GM19324 (cell line): ENCODE results near the gene FUT8.
A peak's percentile ranks its signal among the peaks of the same experiment; 100 is the strongest.

Experiments used
- ATAC-seq: cut with Tn5 transposase; IDR thresholded peaks from one replicate; pipeline ENCODE4 v1.9.1; 2021; ENCODE audit warnings: mild to moderate bottlenecking, moderate library complexity; ENCODE audit not compliant: unreplicated experiment, low FRiP score

Gene FUT8

DNA sequence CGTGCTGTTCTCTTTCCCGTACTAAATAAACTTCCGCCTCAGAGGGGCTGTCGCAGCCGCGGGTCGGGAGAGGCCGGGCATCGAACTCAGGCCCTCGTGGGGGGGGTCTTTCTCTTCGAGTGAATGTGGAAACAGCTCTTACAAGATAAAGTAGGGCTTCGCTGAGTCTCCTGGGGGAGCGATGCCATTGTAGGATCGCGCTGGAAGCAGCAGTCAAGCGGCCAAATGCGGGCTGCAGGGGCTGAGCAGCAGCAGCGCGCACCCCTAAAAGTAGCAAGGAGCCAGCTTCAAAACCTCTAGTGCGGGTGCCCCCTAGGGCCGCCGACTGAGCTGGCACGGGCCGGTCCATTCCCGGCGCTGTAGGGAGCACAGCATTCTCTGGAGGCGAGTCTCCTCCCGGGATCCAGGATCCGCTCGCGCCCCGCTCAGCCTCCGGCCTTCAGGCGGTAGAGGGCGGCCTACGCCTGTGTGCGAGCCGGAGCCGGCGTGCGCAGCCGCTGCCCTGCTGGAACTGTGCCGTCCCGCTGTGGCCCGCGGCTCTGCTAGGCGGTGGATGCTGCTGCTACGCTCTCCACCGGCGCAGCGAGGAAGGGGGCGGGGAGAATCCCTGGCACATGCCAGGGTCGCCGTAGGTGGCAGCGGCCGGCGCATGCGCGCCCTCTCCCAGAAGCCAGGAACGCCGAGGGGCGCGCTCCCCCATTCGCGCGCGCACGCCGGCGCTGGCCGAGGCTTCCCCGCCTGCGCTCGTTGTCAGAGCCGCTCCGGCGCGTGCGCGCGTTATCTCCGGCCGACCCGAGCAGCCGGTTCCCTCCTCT is at the start of gene FUT8:
Gene FUT8, plus strand, starts transcription at position 699 of the 815 bp plus-strand sequence. CDS start 148,834 bp downstream, outside the sequence.
- ATAC-seq, result peak; percentile 86

GRCh38 chr14:65366802-65367565 is 45.5 kb upstream of the FUT8 start:
- ATAC-seq, result no peak

- ATAC-seq, result no peak
These were observed 43.0 kb upstream of the FUT8 start for GRCh38 chr14:65369560-65369959.

DNA sequence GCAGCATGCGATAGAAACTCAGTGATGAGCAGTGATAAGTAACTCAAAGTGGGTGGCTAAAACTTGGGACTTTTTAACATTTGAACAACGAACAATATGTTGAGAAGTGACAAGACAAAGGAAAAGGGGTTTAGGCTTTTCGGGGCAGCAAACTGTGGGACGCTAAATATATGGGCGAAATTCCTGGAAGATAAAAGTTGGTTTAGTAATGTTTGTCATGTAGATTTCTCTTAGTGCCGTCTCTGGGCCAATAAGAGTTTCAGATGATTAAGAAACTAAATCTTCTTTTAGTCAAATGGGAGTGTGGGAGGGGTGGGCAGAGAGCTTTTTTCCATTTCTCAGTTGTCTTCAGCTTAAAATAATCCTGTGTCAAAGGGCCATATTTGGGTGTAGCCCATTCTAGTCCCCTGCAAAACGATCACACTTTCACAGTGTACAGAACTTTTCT is 41.7 kb upstream of the FUT8 start:
- no peak for ATAC-seq

- ATAC-seq, result no peak
These were observed 40.7 kb upstream of the FUT8 start for GRCh38 chr14:65371784-65372183.

GRCh38 chr14:65373016-65373670 is 39.4 kb upstream of the FUT8 start:
- ATAC-seq, result no peak

DNA sequence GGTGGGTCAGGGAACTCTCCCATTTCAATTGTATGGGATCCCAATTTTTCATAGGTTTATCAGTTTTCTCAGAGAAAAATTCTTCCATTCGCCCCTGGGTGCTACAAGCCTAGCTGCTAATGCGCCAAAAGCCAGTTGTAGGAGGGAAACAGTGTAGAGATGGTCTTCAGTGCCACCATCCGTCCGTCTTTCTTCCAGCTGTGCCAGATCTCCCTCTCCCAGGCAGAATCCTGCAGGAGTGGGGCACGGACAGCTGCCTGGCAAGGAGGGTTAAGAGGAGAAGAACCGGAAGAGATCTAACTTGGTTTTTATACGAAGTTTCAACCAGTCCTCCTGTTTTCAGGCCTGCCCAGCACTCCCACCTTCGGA is 38.9 kb upstream of the FUT8 start:
- no peak for ATAC-seq

GRCh38 chr14:65377576-65377975 is 35.0 kb upstream of the FUT8 start:
- no peak for ATAC-seq

DNA sequence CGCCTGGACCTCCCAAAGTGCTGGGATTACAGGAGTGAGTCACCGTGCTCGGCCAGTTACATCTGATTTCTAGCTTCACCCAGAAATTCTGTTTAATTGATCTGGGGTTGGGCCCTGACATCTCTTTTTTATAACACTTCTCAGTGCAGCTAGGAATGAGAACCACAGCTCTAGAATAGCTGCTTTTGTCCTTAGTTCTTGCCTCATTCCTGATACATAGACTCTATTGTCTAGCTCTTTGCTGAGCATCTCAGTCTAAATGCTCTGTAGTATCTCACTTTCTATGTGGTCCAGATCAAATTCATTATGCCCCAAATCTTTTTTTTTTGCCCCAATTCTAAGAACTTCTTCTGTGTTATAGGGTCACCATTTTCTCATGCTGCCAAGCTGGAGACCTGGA is 29.9 kb upstream of the FUT8 start:
- ATAC-seq, result no peak

DNA sequence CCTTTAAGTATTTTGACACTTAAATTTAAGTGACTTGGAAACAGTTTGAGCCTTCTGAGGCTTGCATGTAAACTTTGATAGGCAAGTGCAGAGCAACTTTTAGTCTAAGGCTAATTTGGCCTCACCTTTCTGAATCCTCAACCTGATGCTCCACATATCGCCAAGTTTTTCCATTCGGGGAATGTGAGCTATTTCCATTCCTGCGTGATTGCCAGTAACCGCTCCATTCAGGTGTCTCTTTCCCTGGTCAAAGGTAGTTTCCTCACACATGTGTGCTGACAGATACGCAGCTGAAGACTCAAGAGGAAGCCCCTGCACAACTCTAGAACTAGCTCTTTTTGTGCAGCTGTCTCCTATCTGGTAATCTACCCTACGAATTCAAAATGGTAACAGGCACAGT is 25.4 kb upstream of the FUT8 start:
- ATAC-seq, result no peak

DNA sequence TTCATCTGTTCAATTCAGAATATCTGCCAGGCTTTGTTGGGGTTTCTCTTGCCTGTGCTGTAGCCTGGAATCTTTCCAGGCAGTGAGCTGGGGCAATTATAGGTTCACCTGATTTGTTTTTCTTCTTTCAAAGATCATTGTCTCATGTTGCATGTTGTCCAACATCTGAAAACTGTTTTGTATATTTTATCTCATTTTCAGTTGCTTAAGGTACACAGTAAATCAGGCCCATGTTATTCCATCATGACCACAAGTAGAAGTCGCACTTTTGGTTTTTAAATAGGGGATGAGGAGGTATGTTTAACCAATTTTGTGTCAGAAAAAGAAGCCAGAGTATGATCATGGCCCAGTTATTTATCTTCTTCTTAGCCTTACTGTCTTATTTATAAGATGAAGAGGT is 24.9 kb upstream of the FUT8 start:
- no peak for ATAC-seq

- ATAC-seq, result no peak
These were observed 20.2 kb upstream of the FUT8 start for GRCh38 chr14:65392296-65392695.

GRCh38 chr14:65396082-65396910 is 16.2 kb upstream of the FUT8 start:
- no peak for ATAC-seq

DNA sequence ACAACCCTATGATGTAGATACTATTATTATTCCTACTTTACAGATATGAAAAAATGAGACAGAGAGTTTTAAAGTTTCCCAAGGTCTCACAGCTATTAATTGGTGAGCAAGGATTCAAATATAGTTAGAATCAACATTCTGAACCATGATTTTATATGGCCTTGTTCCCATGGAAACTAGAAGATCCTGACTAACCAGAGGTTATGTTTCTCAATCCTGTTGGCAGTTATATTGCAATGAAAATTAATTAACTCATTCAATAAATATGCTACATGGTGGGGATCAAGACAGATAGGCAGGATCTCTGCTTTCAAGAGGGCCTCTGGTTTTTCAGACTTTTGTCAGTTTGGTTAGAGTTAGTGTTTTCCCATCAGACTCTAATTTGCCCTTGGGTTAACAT is 9.3 kb upstream of the FUT8 start:
- ATAC-seq, result no peak

DNA sequence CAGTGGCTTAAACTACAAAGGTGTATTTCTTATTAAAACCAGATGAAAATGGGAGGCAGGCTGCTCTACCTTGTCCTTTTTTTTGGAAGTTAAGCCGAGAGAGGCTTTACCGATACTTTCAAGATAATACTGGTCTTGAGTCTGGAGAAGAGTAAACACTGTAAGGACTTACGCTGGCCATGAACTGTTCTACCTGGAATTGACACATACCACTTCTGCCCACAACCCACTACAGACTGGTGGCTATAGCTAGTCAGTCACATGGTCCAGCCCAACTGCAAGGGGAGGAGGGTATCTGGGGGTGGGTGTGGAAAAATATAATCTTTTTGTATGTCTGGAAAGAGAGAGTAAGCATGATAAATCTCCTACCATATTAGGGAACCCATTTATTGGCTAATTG is 4.4 kb upstream of the FUT8 start:
- ATAC-seq, result no peak

DNA sequence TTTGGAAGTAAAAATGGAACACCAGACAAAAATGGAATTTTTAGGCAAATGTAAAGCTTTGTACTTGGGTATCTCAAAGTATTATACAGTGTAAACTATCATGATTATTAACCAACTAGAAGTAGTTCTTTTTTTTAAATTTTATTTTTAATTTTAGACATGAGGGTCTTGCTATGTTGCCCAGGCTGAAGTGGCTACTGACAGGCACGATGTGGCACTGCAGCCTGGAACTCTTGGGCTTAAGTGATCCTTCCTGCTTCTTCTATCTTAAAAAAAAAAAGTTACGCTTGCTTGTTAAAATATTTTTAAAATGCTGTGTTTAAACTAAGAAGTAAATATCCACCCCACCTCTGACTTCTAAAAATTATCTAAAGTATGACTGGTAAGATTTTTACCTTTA is 1.9 kb upstream of the FUT8 start:
- ATAC-seq, result no peak

DNA sequence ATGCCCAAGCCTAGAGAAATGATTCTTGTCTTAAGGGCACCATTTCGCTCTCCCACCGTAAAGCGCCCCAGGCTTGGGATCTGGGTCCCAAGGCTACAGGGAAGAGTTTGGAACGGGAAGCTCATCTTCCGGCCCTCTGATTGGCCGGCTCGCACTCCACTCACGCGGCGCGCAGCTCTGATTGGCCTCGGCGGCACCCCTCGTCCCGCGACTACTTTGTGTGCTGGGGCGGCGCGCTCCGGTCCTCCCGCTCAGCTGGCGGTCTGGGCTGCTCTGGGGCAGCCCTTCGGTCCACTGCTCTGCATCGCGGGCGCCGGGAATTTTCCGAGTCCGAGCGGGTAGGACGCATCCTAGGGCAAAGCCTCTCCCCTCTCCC is 886 bp upstream of the FUT8 start:
- peak; percentile 46 for ATAC-seq

- ATAC-seq, result peak; percentile 48
These were observed 567 bp downstream of the FUT8 start for GRCh38 chr14:65412856-65413738.

- ATAC-seq, result no peak
These were observed 1.2 kb downstream of the FUT8 start for GRCh38 chr14:65413739-65414045.
